B cell (primary cell): Measurements from ENCODE around the gene CAMTA1. TPM values are rescaled to one million over a fixed set of nuclear protein-coding genes. Genes with fewer than 3 reads are reported as not detected.

Experiments
- ATAC-seq: fragments of 200-7000 bp; cut with Tn5 transposase; one replicate; pipeline ENCODE4 v1.10.0; 2021; ENCODE audit warnings: low read depth, mild to moderate bottlenecking, moderate number of reproducible peaks, moderate library complexity
- CTCF ChIA-PET: fragments of 350-600 bp; sonication (Branson Sonifier 250); formaldehyde crosslinking; loops from one replicate; lab custom pipeline; 2021; ENCODE audit warnings: antibody characterized with exemption, inconsistent platforms; lab: Charles Lee
- POLR2A ChIA-PET: fragments of 350-600 bp; sonication (Branson Sonifier 250); formaldehyde crosslinking; loops from one replicate; lab custom pipeline; 2021; ENCODE audit warnings: antibody characterized with exemption; lab: Charles Lee
- DNase-seq: peaks from one replicate; pipeline ENCODE4 v3.0.0; 2013
- H2AFZ ChIP-seq: 2 replicates; pipeline ENCODE4 v1.6.1; 2012; ENCODE audit warnings: mild to moderate bottlenecking, low read depth, low read length; ENCODE audit not compliant: insufficient read depth, poor library complexity, severe bottlenecking
- H3K27ac ChIP-seq, 2 donors: 1 replicate in 1 of 2; 2 replicates in 1 of 2; pipeline ENCODE4 v1.5.1; 2012 to 2013; ENCODE audit warnings: low read length in 2 of 2, mild to moderate bottlenecking in 2 of 2, moderate library complexity in 1 of 2
- H3K27me3 ChIP-seq, 4 experiments: fragments of 200-600 bp in 1 of 4; sonication (generic) in 1 of 4; replicated peaks in 1 of 4; 1 replicate in 2 of 4; 2 replicates in 2 of 4; pipeline versions ENCODE4 v1.6.1 to v1.7.0; 2013 to 2016; ENCODE audit warnings: low read length in 3 of 4, mild to moderate bottlenecking in 2 of 4, mixed read lengths in 1 of 4, moderate library complexity in 1 of 4; ENCODE audit not compliant: insufficient read depth in 4 of 4, control insufficient read depth in 3 of 4; ENCODE audit errors: control extremely low read depth in 1 of 4
- H3K36me3 ChIP-seq, 2 experiments: replicated peaks in 1 of 2; 1 replicate in 1 of 2; 2 replicates in 1 of 2; pipeline versions ENCODE4 v1.6.1 to v1.7.1; 2013; ENCODE audit warnings: low read length in 1 of 2; ENCODE audit not compliant: insufficient read depth in 2 of 2, control insufficient read depth in 1 of 2; ENCODE audit errors: control extremely low read depth in 1 of 2, extremely low read depth in 1 of 2
- H3K4me1 ChIP-seq, 2 donors: fragments of 200-600 bp in 1 of 2; sonication (generic) in 1 of 2; 1 replicate in 1 of 2; 2 replicates in 1 of 2; pipeline versions ENCODE4 v1.5.1 to v1.6.1; 2013 to 2017; ENCODE audit warnings: low read length in 2 of 2; ENCODE audit not compliant: control insufficient read depth in 2 of 2, insufficient read depth in 2 of 2
- H3K4me2 ChIP-seq: replicated peaks from 2 replicates; pipeline ENCODE3; 2012; ENCODE audit warnings: mild to moderate bottlenecking, low read depth, low read length; ENCODE audit not compliant: poor library complexity, severe bottlenecking
- H3K4me3 ChIP-seq, 5 experiments: fragments of 200-600 bp in 1 of 5; sonication (generic) in 1 of 5; 1 replicate in 3 of 5; 2 replicates in 2 of 5; pipeline versions ENCODE4 v1.5.1 to v1.7.0; 2011 to 2016; ENCODE audit warnings: low read length in 4 of 5, mild to moderate bottlenecking in 4 of 5, low read depth in 2 of 5, control low read depth in 1 of 5, moderate library complexity in 1 of 5; ENCODE audit not compliant: insufficient read depth in 1 of 5; ENCODE audit errors: control extremely low read depth in 1 of 5, extremely low read depth in 1 of 5
- H3K79me2 ChIP-seq: fragments of 200-600 bp; sonication (generic); one replicate; pipeline ENCODE4 v1.6.0; 2016; ENCODE audit warnings: low read length; ENCODE audit not compliant: control insufficient read depth, insufficient read depth
- H3K9ac ChIP-seq: fragments of 200-600 bp; sonication (generic); 2 replicates; pipeline ENCODE4 v1.6.1; 2017; ENCODE audit warnings: mild to moderate bottlenecking, low read length, moderate library complexity
- H3K9me3 ChIP-seq, 3 donors: one replicate each; pipeline versions ENCODE4 v1.6.1 to v1.7.1; 2013; ENCODE audit warnings: low read length in 2 of 3; ENCODE audit not compliant: control insufficient read depth in 2 of 3, insufficient read depth in 1 of 3; ENCODE audit errors: control extremely low read depth in 1 of 3
- H4K20me1 ChIP-seq: 2 replicates; pipeline ENCODE4 v1.6.0; 2012; ENCODE audit warnings: mild to moderate bottlenecking, low read length; ENCODE audit not compliant: insufficient read depth, control insufficient read depth, poor library complexity, severe bottlenecking
- H3K27ac Mint-ChIP-seq: one replicate; pipeline ENCODE4 v1.8.0; 2021; ENCODE audit warnings: mixed read lengths
- H3K27me3 Mint-ChIP-seq: one replicate; pipeline ENCODE4 v1.8.0; 2021; ENCODE audit warnings: mixed read lengths
- H3K4me1 Mint-ChIP-seq: one replicate; pipeline ENCODE4 v1.8.0; 2021; ENCODE audit warnings: mixed read lengths
- H3K4me3 Mint-ChIP-seq: one replicate; pipeline ENCODE4 v1.8.0; 2021; ENCODE audit warnings: mixed read lengths
- H3K9me3 Mint-ChIP-seq: one replicate; pipeline ENCODE4 v1.8.0; 2022; ENCODE audit warnings: mixed read lengths; ENCODE audit not compliant: insufficient read depth
- CTCF ChIP-seq: fragments of 200-600 bp; IDR thresholded peaks from one replicate; pipeline ENCODE4 v1.8.0; 2022; ENCODE audit warnings: antibody characterized with exemption, mild to moderate bottlenecking
- EZH2 ChIP-seq: IDR thresholded peaks from 2 replicates; pipeline ENCODE4 v1.6.1; 2012; ENCODE audit warnings: borderline replicate concordance, low read depth, mild to moderate bottlenecking, moderate library complexity, low read length; ENCODE audit not compliant: insufficient read depth, poor library complexity, severe bottlenecking
- WGBS: methylation state at CpG from one replicate; pipeline ENCODE4 v1.1.5; 2013; ENCODE audit warnings: missing lambda C conversion rate; ENCODE audit not compliant: insufficient coverage; 5-methylcytosine and 5-hydroxymethylcytosine counted together
- intact Hi-C: fragments of 100-400 bp; cut with micrococcal nuclease; formaldehyde crosslinking; loops from one replicate; pipeline ENCODE4 v1.10.0; 2022
- polyA plus RNA-seq: library from polyadenylated mRNA; depleted of rRNA; stranded (reverse); fragments of >200 nt; gene quantifications from 2 replicates; pipeline ENCODE4 v1.2.3, GENCODE V29; 2012
- total RNA-seq, 2 donors: library from RNA; stranded (reverse); fragments of 120-200 nt in 1 of 2; gene quantifications; 1 replicate in 1 of 2; 2 replicates in 1 of 2; pipeline versions ENCODE4 v1.2.3 to v1.2.4, GENCODE V29; 2013 to 2022

The CAMTA1 gene
- total and polyA plus RNA-seq, 2 donors (not counting 1 experiment from before 2014, with no cell fraction given): 42.2 to 45.7 TPM

- no peak overlapping the region for H2AFZ ChIP-seq
- no peaks in the 10 kb centered on the region for H3K4me1 Mint-ChIP-seq
- H4K20me1 ChIP-seq: no peaks in the 10 kb centered on the region
- no peaks in the 10 kb centered on the region for H3K79me2 ChIP-seq
- H3K27me3 Mint-ChIP-seq: peaks cover 3% of the 10 kb centered on the region
- ATAC-seq (no peak), DNase-seq (no peak)
- H3K27me3 ChIP-seq: no peaks in the 10 kb centered on the region
- TF ChIP-seq EZH2: no peak
- no peak for TF ChIP-seq CTCF
- H3K4me3 ChIP-seq: no peak overlapping the region
- H3K36me3 ChIP-seq: no peaks in the 10 kb centered on the region
- ChIA-PET POLR2A (no interaction called here), CTCF (no interaction called here)
- no peaks in the 10 kb centered on the region for H3K4me1 ChIP-seq
- intact Hi-C loops: no loop called here
- H3K4me3 Mint-ChIP-seq: no peak overlapping the region
- no peak overlapping the region for H3K27ac ChIP-seq
- H3K9me3 ChIP-seq: no peaks in the 10 kb centered on the region
- 81% methylated on average over 9 of the region's 10 CpGs for WGBS
- no peak overlapping the region for H3K9ac ChIP-seq
- no peak overlapping the region for H3K4me2 ChIP-seq
- no peaks in the 10 kb centered on the region for H3K9me3 Mint-ChIP-seq
- H3K27ac Mint-ChIP-seq: no peak overlapping the region
These were observed 804.6 kb downstream of the CAMTA1 start for GRCh38 chr1:7589774-7590425.

GRCh38 chr1:7590426-7590790 is 805.2 kb downstream of the CAMTA1 start:
- Histone ChIP-seq H2AFZ (no peak overlapping the region), H3K79me2 (no peaks in the 10 kb centered on the region), H3K4me3 (no peak overlapping the region), H3K9me3 (no peaks in the 10 kb centered on the region), H3K27me3 (no peaks in the 10 kb centered on the region), H3K9ac (no peak overlapping the region), H3K36me3 (no peaks in the 10 kb centered on the region), H3K27ac (no peak overlapping the region), H3K4me1 (no peaks in the 10 kb centered on the region), H3K4me2 (no peak overlapping the region), H4K20me1 (no peaks in the 10 kb centered on the region)
- Mint-ChIP-seq H3K4me1 (no peaks in the 10 kb centered on the region), H3K4me3 (no peak overlapping the region), H3K9me3 (no peaks in the 10 kb centered on the region), H3K27ac (no peak overlapping the region), H3K27me3 (peaks cover 3% of the 10 kb centered on the region)
- ATAC-seq (no peak), DNase-seq (no peak)
- intact Hi-C loops: no loop called here
- TF ChIP-seq CTCF (no peak), EZH2 (no peak)
- WGBS: 90% methylated on average over 3 of the region's 4 CpGs
- POLR2A ChIA-PET: no interaction called here
- CTCF ChIA-PET: no interaction called here
